CD8-positive, alpha-beta memory T cell (primary cell): ENCODE data around the gene ZNF677. TPM values are rescaled to one million over a fixed set of nuclear protein-coding genes. Genes with fewer than 3 reads are reported as not detected.
"Not testable (repeated sequence)": the region's sequence is repeated elsewhere in the genome, so short reads cannot be mapped to it uniquely, and the experiment has no call there.

Source experiments
- CTCF ChIA-PET: fragments of 350-600 bp; sonication (Branson Sonifier 250); formaldehyde crosslinking; loops from one replicate; lab custom pipeline; 2021; ENCODE audit warnings: antibody characterized with exemption; lab: Charles Lee
- POLR2A ChIA-PET: fragments of 350-600 bp; sonication (Branson Sonifier 250); formaldehyde crosslinking; loops from one replicate; lab custom pipeline; 2021; ENCODE audit warnings: antibody characterized with exemption; lab: Charles Lee
- DNase-seq, 5 donors: peaks; one replicate each; pipeline versions ENCODE4 v3.0.0 to v3.0.0-alpha.2; 2020 to 2022; ENCODE audit warnings: mixed read lengths in 1 of 5
- H3K27ac ChIP-seq: one replicate; pipeline ENCODE4 v1.7.0; 2013; ENCODE audit warnings: low read depth, mild to moderate bottlenecking, low read length, moderate library complexity
- H3K27me3 ChIP-seq: 2 replicates; pipeline ENCODE4 v1.7.0; 2013; ENCODE audit warnings: low read length, mild to moderate bottlenecking; ENCODE audit not compliant: insufficient read depth, poor library complexity, severe bottlenecking
- H3K36me3 ChIP-seq: 2 replicates; pipeline ENCODE4 v1.7.0; 2013; ENCODE audit warnings: mild to moderate bottlenecking, low read length, moderate library complexity; ENCODE audit not compliant: insufficient read depth
- H3K4me1 ChIP-seq: 2 replicates; pipeline ENCODE4 v1.7.0; 2013; ENCODE audit warnings: mild to moderate bottlenecking, low read length, moderate library complexity; ENCODE audit not compliant: insufficient read depth
- H3K4me3 ChIP-seq: 2 replicates; pipeline ENCODE4 v1.7.0; 2013; ENCODE audit warnings: mild to moderate bottlenecking, low read length
- H3K9me3 ChIP-seq: 2 replicates; pipeline ENCODE4 v1.7.0; 2013; ENCODE audit warnings: mild to moderate bottlenecking, low read length
- H3K27ac Mint-ChIP-seq, 8 donors: one replicate each; pipeline ENCODE4 v1.8.0; 2020 to 2021; ENCODE audit warnings: mixed read lengths in 8 of 8, mild to moderate bottlenecking in 6 of 8, inconsistent platforms in 3 of 8, moderate library complexity in 3 of 8
- H3K27me3 Mint-ChIP-seq, 2 donors: one replicate each; pipeline ENCODE4 v1.8.0; 2020 to 2021; ENCODE audit warnings: mixed read lengths in 2 of 2, mild to moderate bottlenecking in 1 of 2, moderate library complexity in 1 of 2
- H3K36me3 Mint-ChIP-seq, 3 donors: one replicate each; pipeline ENCODE4 v1.8.0; 2020 to 2021; ENCODE audit warnings: mixed read lengths in 3 of 3, inconsistent platforms in 1 of 3, mild to moderate bottlenecking in 1 of 3
- H3K4me1 Mint-ChIP-seq, 3 donors: one replicate each; pipeline ENCODE4 v1.8.0; 2020 to 2021; ENCODE audit warnings: mixed read lengths in 3 of 3, inconsistent platforms in 1 of 3, mild to moderate bottlenecking in 1 of 3
- H3K4me3 Mint-ChIP-seq, 7 donors: one replicate each; pipeline ENCODE4 v1.8.0; 2020 to 2021; ENCODE audit warnings: mixed read lengths in 7 of 7, mild to moderate bottlenecking in 6 of 7, moderate library complexity in 4 of 7, inconsistent platforms in 2 of 7
- H3K9me3 Mint-ChIP-seq, 5 donors: one replicate each; pipeline ENCODE4 v1.8.0; 2020 to 2022; ENCODE audit warnings: mixed read lengths in 5 of 5, mild to moderate bottlenecking in 3 of 5, moderate library complexity in 2 of 5, inconsistent platforms in 1 of 5
- polyA plus RNA-seq: library from polyadenylated mRNA; unstranded; fragments of 300-500 nt; fragmentation: Illumina TruSeq; gene quantifications from one replicate; pipeline ENCODE4 v1.2.3, GENCODE V29; 2021
- total RNA-seq, 2 experiments: library from RNA; stranded (reverse); gene quantifications; one replicate each; pipeline ENCODE4 v1.2.3, GENCODE V29; 2021

Gene ZNF677
- total and polyA plus RNA-seq, 3 experiments from 2014 or later = 7.1 to 21.2 (median 7.8) TPM

- Mint-ChIP-seq H3K9me3 (peaks cover 0 to 13% (median 6%) of the 10 kb centered on the region in 5 donors), H3K36me3 (peaks cover 10 to 28% (median 25%) of the 10 kb centered on the region in 3 donors), H3K4me1 (peaks cover 20 to 25% (median 21%) of the 10 kb centered on the region in 3 donors)
- H3K9me3 ChIP-seq, H3K27ac Mint-ChIP-seq, DNase-seq, CTCF ChIA-PET, H3K4me3 ChIP-seq, H3K4me1 ChIP-seq, POLR2A ChIA-PET, H3K27me3 Mint-ChIP-seq, H3K27ac ChIP-seq, H3K36me3 ChIP-seq, H3K4me3 Mint-ChIP-seq, H3K27me3 ChIP-seq: not testable (repeated sequence)
These were observed 64.9 kb downstream of the ZNF677 start for GRCh38 chr19:53189691-53190198.

Other genes with a start within 250 kb of the ZNF677 start
- not detected for gene ERVV-1, start 241.0 kb downstream of the ZNF677 start, total RNA-seq
- gene ERVV-1, start 241.0 kb downstream of the ZNF677 start, polyA plus RNA-seq = not detected
- gene ERVV-2, start 210.1 kb downstream of the ZNF677 start, total RNA-seq = not detected
- not detected for gene ERVV-2, start 210.1 kb downstream of the ZNF677 start, polyA plus RNA-seq
- gene ZNF160, start 151.5 kb downstream of the ZNF677 start, total RNA-seq = 10 to 100 TPM; 20.9 to 22.3 TPM
- 23.8 TPM for gene ZNF160, start 151.5 kb downstream of the ZNF677 start, polyA plus RNA-seq
- gene ZNF415, start 122.0 kb downstream of the ZNF677 start, total RNA-seq = under 1 TPM; 0.22 to 0.66 TPM
- 1.4 TPM for gene ZNF415, start 122.0 kb downstream of the ZNF677 start, polyA plus RNA-seq
- gene ZNF347, start 95.8 kb downstream of the ZNF677 start, total RNA-seq = 1 to 10 TPM; 8.0 to 9.5 TPM
- gene ZNF347, start 95.8 kb downstream of the ZNF677 start, polyA plus RNA-seq = 7.7 TPM
- gene ZNF665, start 61.5 kb downstream of the ZNF677 start, total RNA-seq = 1 to 10 TPM; 5.0 to 5.6 TPM
- gene ZNF665, start 61.5 kb downstream of the ZNF677 start, polyA plus RNA-seq = 8.7 TPM
- not detected for gene VN1R2, start 3.4 kb upstream of the ZNF677 start, total RNA-seq
- not detected for gene VN1R2, start 3.4 kb upstream of the ZNF677 start, polyA plus RNA-seq
- not detected for gene VN1R4, start 12.8 kb upstream of the ZNF677 start, total RNA-seq
- not detected for gene VN1R4, start 12.8 kb upstream of the ZNF677 start, polyA plus RNA-seq
- gene ZNF845, start 78.9 kb upstream of the ZNF677 start, total RNA-seq = 1 to 10 TPM; 5.8 to 6.3 TPM
- gene ZNF845, start 78.9 kb upstream of the ZNF677 start, polyA plus RNA-seq = 11.5 TPM
- 10 to 100 TPM; 17.8 to 18.7 TPM for gene ZNF525, start 110.8 kb upstream of the ZNF677 start, total RNA-seq
- gene ZNF525, start 110.8 kb upstream of the ZNF677 start, polyA plus RNA-seq = 9.9 TPM
- gene ZNF765, start 140.3 kb upstream of the ZNF677 start, total RNA-seq = 10 to 100 TPM; 10.1 to 10.5 TPM
- 10.0 TPM for gene ZNF765, start 140.3 kb upstream of the ZNF677 start, polyA plus RNA-seq
- 10 to 100 TPM in 1 of 2 experiments, 1 to 10 TPM in 1; 8.9 to 10.6 TPM for gene ZNF761, start 177.1 kb upstream of the ZNF677 start, total RNA-seq
- 10.6 TPM for gene ZNF761, start 177.1 kb upstream of the ZNF677 start, polyA plus RNA-seq
- gene ZNF813, start 212.9 kb upstream of the ZNF677 start, total RNA-seq = 1 to 10 TPM; 5.6 to 6.6 TPM
- 4.7 TPM for gene ZNF813, start 212.9 kb upstream of the ZNF677 start, polyA plus RNA-seq